ENCODE measurements around the gene SSU72.
"Not testable (repeated sequence)": the region's sequence is repeated elsewhere in the genome, so short reads cannot be mapped to it uniquely, and the experiment has no call there.

GRCh38 chr1:1518621-1519007 is 56.0 kb downstream of the SSU72 start:
- not testable (repeated sequence) for TF ChIP-seq POLR2A, CTCF (IDR thresholded peaks at IDR 0.05)

All from esophagus squamous epithelium (tissue), 4 donors.